ENCODE measurements around the gene SKAP1. TPM values are rescaled to one million over a fixed set of nuclear protein-coding genes. Genes with fewer than 3 reads are reported as not detected.

Gene SKAP1
- total and polyA plus RNA-seq, 9 donors = 0.30 to 6.0 (median 2.4) TPM; not detected in 1

DNA sequence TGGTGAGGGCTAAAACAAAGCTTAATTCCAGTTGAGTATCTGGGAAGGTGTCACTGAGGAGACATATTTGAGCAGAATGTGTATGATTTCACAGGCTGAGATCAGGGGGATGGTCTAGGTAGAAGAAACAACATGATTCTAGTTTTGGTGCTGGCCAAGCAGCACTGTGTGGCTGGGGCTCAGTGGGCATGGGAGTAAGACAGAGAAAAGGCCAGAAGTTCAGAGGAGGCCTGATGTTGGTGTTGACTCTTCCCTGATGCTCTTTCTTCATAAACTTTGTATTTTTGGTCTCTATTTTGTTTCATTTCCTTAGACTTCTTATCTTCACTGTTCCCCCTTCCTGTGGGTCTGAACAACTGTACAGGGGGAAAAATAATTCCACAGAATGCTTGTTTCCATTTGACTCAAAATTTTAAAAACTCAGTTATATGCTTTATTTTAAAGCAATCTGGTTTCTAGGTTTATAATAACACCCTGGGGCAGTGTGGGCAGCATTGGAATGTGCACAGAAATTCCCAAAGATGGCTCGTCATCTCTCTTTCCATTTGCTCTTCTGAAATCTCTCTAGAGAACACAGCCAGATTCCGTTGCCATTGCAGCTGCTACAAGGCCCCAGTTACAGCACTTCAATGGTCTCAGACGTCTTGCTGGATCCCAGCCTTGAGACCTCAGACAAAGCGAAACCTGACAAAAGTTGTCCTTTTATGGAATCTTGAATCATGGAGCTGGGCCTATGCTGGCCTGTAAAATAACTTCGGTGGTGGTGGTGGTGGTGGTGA lies 254.1 kb downstream of the SKAP1 start:
- H3K27me3 ChIP-seq = no peaks in the 10 kb centered on the region
- WGBS, 3 donors = 62 to 72% (median 69%) methylated on average over 5 of the region's 5 CpGs
- H3K36me3 ChIP-seq = no peaks in the 10 kb centered on the region
- no peak overlapping the region for H3K27ac ChIP-seq
- TF ChIP-seq POLR2A (IDR thresholded peaks at IDR 0.05) (no peak), EP300 (IDR thresholded peaks at IDR 0.05) (no peak)
- TF ChIP-seq, protein P1, sequence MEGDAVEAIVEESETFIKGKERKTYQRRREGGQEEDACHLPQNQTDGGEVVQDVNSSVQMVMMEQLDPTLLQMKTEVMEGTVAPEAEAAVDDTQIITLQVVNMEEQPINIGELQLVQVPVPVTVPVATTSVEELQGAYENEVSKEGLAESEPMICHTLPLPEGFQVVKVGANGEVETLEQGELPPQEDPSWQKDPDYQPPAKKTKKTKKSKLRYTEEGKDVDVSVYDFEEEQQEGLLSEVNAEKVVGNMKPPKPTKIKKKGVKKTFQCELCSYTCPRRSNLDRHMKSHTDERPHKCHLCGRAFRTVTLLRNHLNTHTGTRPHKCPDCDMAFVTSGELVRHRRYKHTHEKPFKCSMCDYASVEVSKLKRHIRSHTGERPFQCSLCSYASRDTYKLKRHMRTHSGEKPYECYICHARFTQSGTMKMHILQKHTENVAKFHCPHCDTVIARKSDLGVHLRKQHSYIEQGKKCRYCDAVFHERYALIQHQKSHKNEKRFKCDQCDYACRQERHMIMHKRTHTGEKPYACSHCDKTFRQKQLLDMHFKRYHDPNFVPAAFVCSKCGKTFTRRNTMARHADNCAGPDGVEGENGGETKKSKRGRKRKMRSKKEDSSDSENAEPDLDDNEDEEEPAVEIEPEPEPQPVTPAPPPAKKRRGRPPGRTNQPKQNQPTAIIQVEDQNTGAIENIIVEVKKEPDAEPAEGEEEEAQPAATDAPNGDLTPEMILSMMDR (IDR thresholded peaks at IDR 0.05) = no peak
- no peak for DNase-seq
- no peak overlapping the region for H3K4me3 ChIP-seq
- intact Hi-C loops (cut with DNase I) = no loop called here
- H3K9me3 ChIP-seq = no peaks in the 10 kb centered on the region
- H3K4me1 ChIP-seq (ENCODE audit: insufficient read depth) = no peaks in the 10 kb centered on the region

DNA sequence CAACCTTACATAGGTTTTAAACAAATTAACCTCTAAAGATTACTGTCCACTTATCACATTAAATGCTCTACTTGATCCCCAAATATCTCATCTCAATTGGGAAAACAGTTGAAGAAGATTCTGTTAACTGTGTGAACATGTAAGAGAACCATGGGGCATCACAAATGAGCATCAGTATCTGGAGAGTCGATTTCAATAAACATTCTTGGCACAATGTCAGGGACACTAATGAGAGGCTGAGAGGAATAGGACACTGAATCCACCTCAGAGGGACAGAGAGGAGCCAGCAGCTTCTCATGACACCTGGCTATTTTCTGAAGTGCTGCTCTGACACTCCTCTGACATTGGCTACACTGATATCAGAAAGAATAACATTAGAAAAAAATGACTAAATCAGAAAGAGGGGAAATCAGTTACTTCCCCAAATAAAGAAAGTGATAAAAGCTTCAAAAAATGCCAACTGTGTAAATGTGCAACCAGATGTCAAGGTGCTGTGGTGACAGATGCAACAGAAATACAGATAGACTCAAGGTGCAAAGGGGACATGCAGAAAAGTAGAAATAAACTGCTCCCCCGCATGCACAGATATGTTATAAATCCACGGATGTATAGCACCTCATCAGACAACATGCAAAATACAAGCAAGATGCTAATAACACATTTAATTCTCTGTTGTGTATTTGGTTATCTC lies 255.0 kb downstream of the SKAP1 start:
- intact Hi-C loops (cut with DNase I) = no loop called here
- TF ChIP-seq, protein P1 (IDR thresholded peaks at IDR 0.05) = no peak
- TF ChIP-seq POLR2A (IDR thresholded peaks at IDR 0.05) (no peak), EP300 (IDR thresholded peaks at IDR 0.05) (no peak)
- WGBS, 3 donors = 49 to 56% (median 55%) methylated on average over 3 of the region's 3 CpGs

DNA sequence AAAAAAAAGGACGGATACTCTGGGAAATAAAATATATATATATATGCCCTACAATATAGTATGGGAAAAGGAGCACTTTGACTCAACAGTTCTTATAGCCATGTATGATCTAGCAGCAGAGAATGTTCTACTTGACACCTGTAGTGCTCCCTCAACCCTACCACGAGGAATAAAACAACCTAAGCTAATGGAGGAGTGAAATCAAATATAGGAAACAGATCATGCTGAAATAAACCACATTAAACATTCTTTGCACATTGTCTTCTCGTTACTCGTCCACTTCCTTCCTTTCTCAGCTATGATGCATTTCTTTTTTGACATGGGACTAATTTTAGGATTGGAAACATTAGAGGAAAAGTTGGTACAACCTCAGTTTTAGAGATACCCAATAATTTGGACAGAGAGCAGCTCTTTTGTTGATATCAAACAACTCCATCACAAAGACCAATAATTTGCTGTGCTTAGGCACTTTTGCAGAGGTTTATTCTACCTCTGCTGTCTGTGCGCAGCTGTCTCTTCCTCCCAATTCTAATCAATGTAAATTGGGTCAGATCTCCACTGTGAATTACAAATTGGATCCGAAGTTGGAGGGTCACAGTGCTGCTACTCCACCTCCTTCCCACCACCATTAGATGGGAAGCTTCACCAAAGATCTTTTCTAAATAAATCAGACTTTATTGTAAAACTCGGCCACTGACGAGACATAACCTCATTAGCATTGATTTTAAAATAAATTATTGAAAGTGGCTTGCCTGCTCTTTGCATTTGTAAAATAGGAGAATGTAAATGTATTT lies 256.6 kb downstream of the SKAP1 start:
- Histone ChIP-seq H3K27ac (no peak overlapping the region), H3K4me3 (no peak overlapping the region), H3K9me3 (no peaks in the 10 kb centered on the region), H3K36me3 (no peaks in the 10 kb centered on the region), H3K4me1 (ENCODE audit: insufficient read depth) (no peaks in the 10 kb centered on the region), H3K27me3 (no peaks in the 10 kb centered on the region)
- intact Hi-C loops (cut with DNase I) = no loop called here
- TF ChIP-seq, protein P1 (IDR thresholded peaks at IDR 0.05) = no peak
- no peak for TF ChIP-seq POLR2A (IDR thresholded peaks at IDR 0.05)
- 67 to 75% (median 75%) methylated on average over 8 of the region's 8 CpGs for WGBS, 3 donors
- no peak for DNase-seq

More for the DNA sequence above, 255.0 kb downstream of the SKAP1 start:
- no peaks in the 10 kb centered on the region for H3K36me3 ChIP-seq
- no peak overlapping the region for H3K27ac ChIP-seq
- no peaks in the 10 kb centered on the region for H3K9me3 ChIP-seq
- no peaks in the 10 kb centered on the region for H3K27me3 ChIP-seq
- DNase-seq = no peak
- H3K4me3 ChIP-seq = no peak overlapping the region
- no peaks in the 10 kb centered on the region for H3K4me1 ChIP-seq (ENCODE audit: insufficient read depth)

DNA sequence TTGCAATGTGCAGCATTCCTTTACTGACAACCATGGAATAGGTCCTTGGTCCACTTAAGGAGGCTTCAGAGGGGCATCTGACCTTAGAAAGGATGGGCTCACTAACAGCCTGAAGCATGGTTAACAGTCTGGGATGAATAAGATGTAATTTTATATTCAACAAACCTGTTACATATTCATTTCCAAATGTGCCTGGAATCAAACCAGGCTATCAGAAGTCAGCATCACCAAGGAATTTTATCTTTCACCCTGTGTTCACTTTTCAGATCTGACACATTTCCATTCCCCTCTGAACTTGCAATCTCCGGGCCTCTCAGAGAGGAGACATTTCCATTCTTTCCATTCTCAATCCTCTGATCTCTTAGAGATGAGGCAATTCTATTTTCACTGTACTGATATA lies 260.1 kb downstream of the SKAP1 start:
- Histone ChIP-seq H3K4me3 (no peak overlapping the region), H3K27me3 (no peaks in the 10 kb centered on the region), H3K9me3 (no peaks in the 10 kb centered on the region), H3K36me3 (no peaks in the 10 kb centered on the region), H3K4me1 (ENCODE audit: insufficient read depth) (no peaks in the 10 kb centered on the region), H3K27ac (no peak overlapping the region)
- no peak for DNase-seq
- WGBS, 3 donors = 54 to 69% (median 58%) methylated on average over 1 of the region's 1 CpG
- intact Hi-C loops (cut with DNase I) = no loop called here
- no peak for TF ChIP-seq POLR2A (IDR thresholded peaks at IDR 0.05)
- TF ChIP-seq, protein P1 (IDR thresholded peaks at IDR 0.05) = no peak
- TF ChIP-seq EP300 (IDR thresholded peaks at IDR 0.05) = no peak

Data from ovary (tissue), 9 donors.